H9 (cell line): ENCODE data around the gene IL1RL1. TPM values are rescaled to one million over a fixed set of nuclear protein-coding genes. Genes with fewer than 3 reads are reported as not detected.

Experiments
- DNase-seq: peaks from one replicate; pipeline ENCODE4 v3.0.0-alpha.2; 2017
- H2AFZ ChIP-seq: one replicate; pipeline ENCODE4 v1.6.1; 2013; ENCODE audit warnings: mild to moderate bottlenecking, low read length, control low read depth, moderate library complexity
- H2AK5ac ChIP-seq: 2 replicates; pipeline ENCODE4 v1.6.1; 2013; ENCODE audit warnings: low read length, control low read depth, mixed read lengths; ENCODE audit not compliant: insufficient read length
- H2BK120ac ChIP-seq: one replicate; pipeline ENCODE4 v1.6.1; 2013; ENCODE audit warnings: low read depth, mild to moderate bottlenecking, low read length, control low read depth, inconsistent platforms; ENCODE audit not compliant: poor library complexity, severe bottlenecking
- H2BK12ac ChIP-seq: 2 replicates; pipeline ENCODE4 v1.6.1; 2013; ENCODE audit warnings: low read length, control low read depth, mixed read lengths, low read depth; ENCODE audit not compliant: insufficient read length
- H2BK15ac ChIP-seq: 2 replicates; pipeline ENCODE4 v1.6.1; 2013; ENCODE audit warnings: low read depth, low read length, control low read depth
- H2BK20ac ChIP-seq: one replicate; pipeline ENCODE4 v1.6.1; 2013; ENCODE audit warnings: low read depth, mild to moderate bottlenecking, low read length, control low read depth, inconsistent platforms; ENCODE audit not compliant: poor library complexity, severe bottlenecking
- H2BK5ac ChIP-seq: 2 replicates; pipeline ENCODE4 v1.6.1; 2013; ENCODE audit warnings: low read length, control low read depth, mixed read lengths; ENCODE audit not compliant: insufficient read length
- H3K14ac ChIP-seq: 2 replicates; pipeline ENCODE4 v1.6.1; 2013; ENCODE audit warnings: low read length, control low read depth; ENCODE audit not compliant: insufficient read depth
- H3K18ac ChIP-seq: 2 replicates; pipeline ENCODE4 v1.6.1; 2013; ENCODE audit warnings: low read depth, mild to moderate bottlenecking, mixed read lengths, low read length, control low read depth; ENCODE audit not compliant: insufficient read length
- H3K23ac ChIP-seq: 2 replicates; pipeline ENCODE4 v1.6.1; 2013; ENCODE audit warnings: low read length, control low read depth, mixed read lengths, low read depth; ENCODE audit not compliant: insufficient read length
- H3K23me2 ChIP-seq: 2 replicates; pipeline ENCODE4 v1.6.1; 2013; ENCODE audit warnings: low read depth, mild to moderate bottlenecking, mixed read lengths, low read length, control low read depth; ENCODE audit not compliant: insufficient read length, poor library complexity, severe bottlenecking
- H3K27ac ChIP-seq: 2 replicates; pipeline ENCODE4 v1.5.1; 2013; ENCODE audit warnings: low read length, control low read depth, mixed read lengths, low read depth; ENCODE audit not compliant: insufficient read length
- H3K27me3 ChIP-seq: 2 replicates; pipeline ENCODE4 v1.6.1; 2013; ENCODE audit warnings: low read length, control low read depth, inconsistent platforms; ENCODE audit not compliant: insufficient read depth
- H3K4ac ChIP-seq: 2 replicates; pipeline ENCODE4 v1.6.1; 2013; ENCODE audit warnings: low read depth, mild to moderate bottlenecking, control low read depth, inconsistent platforms, low read length, moderate library complexity
- H3K4me1 ChIP-seq: 2 replicates; pipeline ENCODE4 v1.6.1; 2013; ENCODE audit warnings: low read length, control low read depth, inconsistent platforms; ENCODE audit not compliant: insufficient read depth
- H3K4me2 ChIP-seq: 2 replicates; pipeline ENCODE4 v1.6.1; 2013; ENCODE audit warnings: low read length, control low read depth, mixed read lengths; ENCODE audit not compliant: insufficient read length, insufficient read depth
- H3K56ac ChIP-seq: 2 replicates; pipeline ENCODE4 v1.6.1; 2013; ENCODE audit warnings: low read depth, mild to moderate bottlenecking, mixed read lengths, low read length, control low read depth; ENCODE audit not compliant: insufficient read length
- H3K79me1 ChIP-seq: 2 replicates; pipeline ENCODE4 v1.6.1; 2013; ENCODE audit warnings: low read depth, mild to moderate bottlenecking, moderate library complexity, low read length, control low read depth, inconsistent platforms; ENCODE audit not compliant: insufficient read depth, poor library complexity, severe bottlenecking
- H3K79me2 ChIP-seq: 2 replicates; pipeline ENCODE4 v1.6.1; 2013; ENCODE audit warnings: low read length, control low read depth, inconsistent platforms; ENCODE audit not compliant: insufficient read depth
- H3K9ac ChIP-seq: 2 replicates; pipeline ENCODE4 v1.6.1; 2013; ENCODE audit warnings: low read length, control low read depth, mixed read lengths; ENCODE audit not compliant: insufficient read length; ENCODE audit errors: extremely low read depth
- H3K9me3 ChIP-seq: one replicate; pipeline ENCODE4 v1.6.1; 2013; ENCODE audit warnings: low read depth, low read length, inconsistent platforms; ENCODE audit not compliant: control insufficient read depth
- H3T11ph ChIP-seq: one replicate; pipeline ENCODE4 v1.6.1; 2013; ENCODE audit warnings: mild to moderate bottlenecking, low read length, control low read depth, inconsistent platforms
- H4K20me1 ChIP-seq: one replicate; pipeline ENCODE4 v1.6.1; 2013; ENCODE audit not compliant: control insufficient read depth, insufficient read length, insufficient read depth
- H4K5ac ChIP-seq: 2 replicates; pipeline ENCODE4 v1.6.1; 2013; ENCODE audit warnings: low read depth, mild to moderate bottlenecking, mixed read lengths, low read length, control low read depth; ENCODE audit not compliant: insufficient read length
- H4K8ac ChIP-seq: replicated peaks from 2 replicates; pipeline ENCODE4 v1.6.1; 2013; ENCODE audit warnings: low read length, control low read depth, mixed read lengths, low read depth; ENCODE audit not compliant: insufficient read length
- H4K91ac ChIP-seq: 2 replicates; pipeline ENCODE4 v1.6.1; 2013; ENCODE audit warnings: low read depth, mild to moderate bottlenecking, moderate library complexity, mixed read lengths, low read length, control low read depth; ENCODE audit not compliant: insufficient read length
- H3K27ac Mint-ChIP-seq, 3 experiments: 2 replicates in 2 of 3; 3 replicates in 1 of 3; pipeline ENCODE4 v1.8.0; 2020 to 2021; ENCODE audit warnings: mixed read lengths in 3 of 3, mild to moderate bottlenecking in 1 of 3, moderate library complexity in 1 of 3
- H3K27me3 Mint-ChIP-seq: 2 replicates; pipeline ENCODE4 v1.8.0; 2021; ENCODE audit warnings: low read depth, mild to moderate bottlenecking, moderate library complexity, mixed read lengths
- H3K36me3 Mint-ChIP-seq, 3 experiments: 2 replicates in 2 of 3; 3 replicates in 1 of 3; pipeline ENCODE4 v1.8.0; 2020 to 2021; ENCODE audit warnings: low read depth in 3 of 3, mixed read lengths in 3 of 3; ENCODE audit not compliant: insufficient read depth in 1 of 3
- H3K4me1 Mint-ChIP-seq, 2 experiments: 2 replicates each; pipeline ENCODE4 v1.8.0; 2020; ENCODE audit warnings: mixed read lengths in 2 of 2
- H3K4me3 Mint-ChIP-seq, 2 experiments: 2 replicates in 1 of 2; 3 replicates in 1 of 2; pipeline ENCODE4 v1.8.0; 2020 to 2021; ENCODE audit warnings: mild to moderate bottlenecking in 2 of 2, mixed read lengths in 2 of 2, moderate library complexity in 1 of 2
- H3K9me3 Mint-ChIP-seq, 2 experiments: 2 replicates in 1 of 2; 3 replicates in 1 of 2; pipeline ENCODE4 v1.8.0; 2020; ENCODE audit warnings: mild to moderate bottlenecking in 2 of 2, mixed read lengths in 2 of 2, moderate library complexity in 1 of 2
- CTCF ChIP-seq: fragments of 200-600 bp; sonication (generic); conservative IDR thresholded peaks from 3 replicates; pipeline ENCODE4 v1.8.0; 2021; ENCODE audit warnings: antibody characterized with exemption, mild to moderate bottlenecking
- WGBS: extraction: QIAGEN DNeasy Blood & Tissue Kit; methylation state at CpG from one replicate; pipeline ENCODE4 v1.1.7; 2013; ENCODE audit warnings: missing lambda C conversion rate, low lambda C conversion rate, mixed read lengths; ENCODE audit not compliant: insufficient read length; ENCODE audit errors: extremely low coverage; 5-methylcytosine and 5-hydroxymethylcytosine counted together
- total RNA-seq: library from RNA; stranded (reverse); gene quantifications from 2 replicates; pipeline ENCODE4 v1.2.1, GENCODE V29; 2021

IL1RL1 gene
- total RNA-seq, 1 experiment from 2014 or later = not detected

- H3T11ph ChIP-seq = no peak overlapping the region
- TF ChIP-seq CTCF = no peak
- H2BK20ac ChIP-seq = no peak overlapping the region
- H3K23me2 ChIP-seq = no peaks in the 10 kb centered on the region
- no peak overlapping the region for H3K9ac ChIP-seq
- no peak overlapping the region for H2BK5ac ChIP-seq
- Mint-ChIP-seq H3K36me3 (peaks cover 0 to 2% (median 0%) of the 10 kb centered on the region in 3 experiments; a peak in 1 of 7 replicates), H3K4me3 (no peak overlapping the region), H3K4me1 (no peaks in the 10 kb centered on the region), H3K27me3 (no peaks in the 10 kb centered on the region; the same call in none of the 2 replicates), H3K27ac (no peak overlapping the region), H3K9me3 (peaks cover 3 to 11% of the 10 kb centered on the region in 2 experiments; a peak in 4 of 5 replicates)
- H4K20me1 ChIP-seq = no peaks in the 10 kb centered on the region
- no peak overlapping the region for H4K91ac ChIP-seq
- H2BK12ac ChIP-seq = no peak overlapping the region
- H4K8ac ChIP-seq = no peak overlapping the region
- no peak overlapping the region; the same call in 1 of the 2 replicates for H2BK15ac ChIP-seq
- H2AFZ ChIP-seq = no peak overlapping the region
- no peak overlapping the region for H3K18ac ChIP-seq
- H2BK120ac ChIP-seq = no peak overlapping the region
- no CpG with 5 or more reads among the region's 2 CpGs for WGBS
- DNase-seq = no peak
- no peaks in the 10 kb centered on the region for H3K79me1 ChIP-seq
- H3K4me2 ChIP-seq = no peak overlapping the region
- no peaks in the 10 kb centered on the region for H3K9me3 ChIP-seq
- H3K23ac ChIP-seq = no peak overlapping the region
- H3K4ac ChIP-seq = no peak overlapping the region
- no peak overlapping the region for H3K14ac ChIP-seq
- no peak overlapping the region for H3K56ac ChIP-seq
- no peak overlapping the region for H3K27ac ChIP-seq
- H3K27me3 ChIP-seq = no peaks in the 10 kb centered on the region
- H4K5ac ChIP-seq = no peak overlapping the region
- no peaks in the 10 kb centered on the region for H3K4me1 ChIP-seq
- H2AK5ac ChIP-seq = no peak overlapping the region
- H3K79me2 ChIP-seq = no peaks in the 10 kb centered on the region
These were observed 6.4 kb downstream of the IL1RL1 start for GRCh38 chr2:102317715-102318114.
